ENCODE results near the gene LYPD6B.

The LYPD6B gene

GRCh38 chr2:149047118-149047517 lies 8.6 kb downstream of the LYPD6B start:
- DNase-seq: no peak

GRCh38 chr2:149049142-149049541 lies 10.6 kb downstream of the LYPD6B start:
- no peak for DNase-seq

- DNase-seq: no peak
Measured at GRCh38 chr2:149050188-149050587, 11.7 kb downstream of the LYPD6B start.

GRCh38 chr2:149055751-149056150 lies 17.3 kb downstream of the LYPD6B start:
- no peak for DNase-seq

GRCh38 chr2:149056541-149057255 lies 18.2 kb downstream of the LYPD6B start:
- no peak for DNase-seq

- no peak for DNase-seq
Measured at GRCh38 chr2:149057401-149057800, 18.9 kb downstream of the LYPD6B start.

GRCh38 chr2:149058936-149059335 lies 20.4 kb downstream of the LYPD6B start:
- no peak for DNase-seq

GRCh38 chr2:149059822-149060221 lies 21.3 kb downstream of the LYPD6B start:
- DNase-seq: no peak

GRCh38 chr2:149061133-149061745 lies 22.7 kb downstream of the LYPD6B start:
- DNase-seq: no peak

GRCh38 chr2:149062531-149062930 lies 24.0 kb downstream of the LYPD6B start:
- DNase-seq: no peak

- DNase-seq: no peak
Measured at GRCh38 chr2:149063177-149063576, 24.7 kb downstream of the LYPD6B start.

- no peak for DNase-seq
Measured at GRCh38 chr2:149064365-149064841, 25.9 kb downstream of the LYPD6B start.

GRCh38 chr2:149064856-149065630 lies 26.5 kb downstream of the LYPD6B start:
- no peak for DNase-seq

GRCh38 chr2:149068225-149068995 lies 29.9 kb downstream of the LYPD6B start:
- DNase-seq: no peak

GRCh38 chr2:149068996-149069888 lies 30.7 kb downstream of the LYPD6B start:
- DNase-seq: no peak

GRCh38 chr2:149070681-149071320 lies 32.3 kb downstream of the LYPD6B start:
- DNase-seq: peak; percentile 62

- DNase-seq: no peak
Measured at GRCh38 chr2:149075105-149075504, 36.6 kb downstream of the LYPD6B start.

- DNase-seq: no peak
Measured at GRCh38 chr2:149075853-149076252, 37.4 kb downstream of the LYPD6B start.

GRCh38 chr2:149076863-149077412 lies 38.4 kb downstream of the LYPD6B start:
- DNase-seq: no peak

GRCh38 chr2:149077861-149078260 lies 39.4 kb downstream of the LYPD6B start:
- no peak for DNase-seq

- DNase-seq: no peak
Measured at GRCh38 chr2:149080099-149080498, 41.6 kb downstream of the LYPD6B start.
